NCI-H1694 (cell line): ENCODE measurements around the gene REV3L.

Experiments
- DNase-seq: peaks from one replicate; lab custom pipeline; 2025; lab: John Stamatoyannopoulos, UW

Gene REV3L

GRCh38 chr6:111423960-111424846, 58.8 kb downstream of the REV3L start:
- no peak for DNase-seq

DNA sequence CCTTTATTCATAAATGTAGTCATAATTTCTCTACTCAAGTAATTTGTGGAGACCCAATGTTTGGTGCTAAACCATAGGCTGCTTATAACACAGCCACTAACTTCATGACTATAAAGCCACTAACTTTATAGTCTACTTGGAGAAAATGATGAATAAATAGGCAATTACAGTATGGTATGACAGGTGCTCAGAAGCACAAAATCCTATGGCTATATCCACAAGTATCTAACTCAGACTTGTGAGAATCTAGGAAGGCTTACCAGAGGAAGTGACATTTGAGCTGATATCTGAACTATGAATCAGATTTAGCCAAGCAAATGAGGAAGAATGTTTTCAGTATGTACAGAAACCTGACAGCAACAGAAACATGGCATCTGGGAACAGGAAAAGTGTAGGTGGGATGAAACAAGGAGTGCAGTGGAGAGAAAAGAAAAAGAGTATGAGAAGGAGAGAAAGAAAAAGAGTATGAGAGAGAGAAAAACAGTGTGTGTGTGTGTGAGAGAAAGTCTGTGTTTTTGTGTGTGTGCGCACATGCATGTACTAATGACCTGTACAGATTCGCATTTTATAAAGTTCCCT, 59.9 kb downstream of the REV3L start:
- DNase-seq = no peak

- DNase-seq = no peak
Observed at GRCh38 chr6:111418971-111419693, 63.9 kb downstream of the REV3L start.

- DNase-seq = no peak
Observed at GRCh38 chr6:111417946-111418345, 65.1 kb downstream of the REV3L start.

DNA sequence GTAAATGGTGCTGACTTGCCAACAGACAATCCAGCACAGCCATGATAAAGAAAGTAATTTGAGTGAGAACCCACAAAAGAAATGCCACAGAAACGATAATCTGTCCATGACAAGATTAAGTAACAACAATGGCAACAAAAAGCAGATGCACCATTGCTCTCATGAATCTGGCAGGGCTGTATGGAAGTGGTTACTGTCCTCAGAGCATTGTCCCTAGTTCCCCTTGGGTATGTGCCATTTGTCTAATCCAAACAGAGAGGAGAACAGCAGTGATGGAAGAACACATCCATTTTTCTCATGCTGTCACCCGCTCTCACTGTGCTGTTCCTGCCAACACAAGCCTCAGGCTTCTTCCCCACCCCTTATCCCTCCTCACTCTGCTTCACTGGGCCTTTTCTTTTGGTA, 65.8 kb downstream of the REV3L start:
- peak; percentile 76 for DNase-seq

DNA sequence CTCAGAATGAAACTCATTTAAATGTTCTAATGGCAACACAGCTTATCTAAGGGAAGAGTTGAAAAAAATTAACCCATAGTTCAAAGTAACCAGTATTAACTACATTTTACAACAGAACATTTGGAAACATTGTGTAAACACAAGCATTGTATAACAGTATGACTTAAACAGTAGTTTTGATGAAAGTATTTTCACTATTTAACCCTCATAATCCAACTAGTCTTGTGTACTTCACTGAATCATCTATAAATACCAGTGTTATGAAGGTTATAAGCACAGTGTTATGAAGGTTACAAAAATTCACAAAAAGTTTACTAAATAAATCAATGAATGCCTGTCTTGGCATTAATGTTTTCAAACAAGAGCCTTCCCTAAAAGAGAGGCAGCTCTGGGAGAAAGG, 66.5 kb downstream of the REV3L start:
- no peak for DNase-seq

GRCh38 chr6:111414373-111414772, 68.6 kb downstream of the REV3L start:
- DNase-seq = no peak

GRCh38 chr6:111411978-111412566, 70.9 kb downstream of the REV3L start:
- DNase-seq = no peak

DNA sequence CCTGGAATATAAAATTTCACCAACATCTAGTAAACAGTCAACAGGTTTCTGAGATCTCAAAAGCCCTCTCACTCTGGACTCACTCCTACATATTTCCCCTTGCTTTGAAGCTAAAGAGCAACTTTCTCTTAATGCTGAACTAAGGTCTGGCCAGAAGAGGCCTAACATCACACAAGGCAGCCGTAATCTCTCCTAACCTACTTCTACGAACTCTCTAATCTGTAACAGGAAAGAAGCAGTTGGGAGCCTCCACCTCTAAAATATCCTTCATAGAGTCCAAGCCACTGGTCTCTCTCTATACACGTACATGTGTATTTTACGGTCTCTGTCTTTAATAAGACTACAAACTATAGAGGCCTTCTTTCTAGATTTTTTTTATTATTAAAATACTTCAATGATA, 72.0 kb downstream of the REV3L start:
- DNase-seq = no peak

DNA sequence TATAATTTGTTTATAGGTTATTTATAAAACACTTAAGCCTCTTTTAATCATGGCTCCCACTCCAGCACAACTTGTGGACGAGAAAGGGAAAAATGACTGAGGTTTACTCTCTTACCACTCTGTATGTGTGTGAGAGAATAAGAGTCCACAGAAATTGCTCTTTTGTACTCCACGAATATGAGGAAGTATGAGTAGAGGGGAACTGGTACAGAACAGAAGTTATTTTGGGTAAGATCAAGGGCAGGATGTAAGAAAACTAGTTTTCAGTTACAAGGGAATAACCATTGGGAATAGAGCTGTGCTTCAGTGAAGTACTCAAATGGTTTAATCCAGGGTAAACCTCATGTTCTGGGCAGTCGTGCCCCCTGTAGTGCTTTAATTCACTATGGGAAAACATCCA, 72.6 kb downstream of the REV3L start:
- no peak for DNase-seq

GRCh38 chr6:111409430-111409829, 73.6 kb downstream of the REV3L start:
- no peak for DNase-seq

- no peak for DNase-seq
Observed at GRCh38 chr6:111407686-111408085, 75.3 kb downstream of the REV3L start.

- DNase-seq = no peak
Observed at GRCh38 chr6:111406200-111406721, 76.8 kb downstream of the REV3L start.

DNA sequence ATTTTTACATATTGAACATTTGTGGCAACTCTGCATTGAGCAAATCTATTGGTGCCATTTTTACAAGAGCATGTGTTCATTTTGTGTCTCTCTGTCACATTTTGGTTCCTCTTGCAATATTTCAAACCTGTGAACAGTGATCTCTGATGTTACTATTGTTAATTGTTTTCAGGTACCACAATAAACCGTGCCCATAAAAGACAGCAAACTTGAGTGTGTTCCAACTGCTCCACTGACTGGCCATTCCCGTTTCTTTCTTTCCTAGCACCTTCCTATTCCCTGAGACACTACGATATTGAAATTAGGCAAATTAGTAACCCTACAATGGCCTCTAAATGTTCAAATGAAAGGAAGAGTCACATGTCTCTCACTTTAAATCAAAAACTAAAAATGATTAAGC, 79.6 kb downstream of the REV3L start:
- DNase-seq = no peak

DNA sequence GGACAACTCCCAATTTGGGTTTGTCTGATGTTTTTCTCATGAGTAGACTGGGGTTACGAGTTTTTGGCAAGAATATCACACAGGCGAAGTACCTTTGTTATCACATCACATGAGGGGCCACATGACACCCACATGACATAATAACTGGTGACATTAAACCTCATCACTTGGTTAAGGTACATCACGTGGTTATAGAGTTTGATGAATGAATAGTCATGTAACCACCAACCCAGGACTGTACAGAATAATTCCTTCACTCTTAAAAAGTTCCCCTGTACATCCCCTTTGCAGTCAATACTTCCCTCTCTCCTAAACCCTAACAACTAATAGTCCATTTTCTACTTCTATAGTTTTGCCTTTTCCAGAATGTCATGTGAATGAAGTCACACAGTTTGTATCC, 83.4 kb downstream of the REV3L start:
- DNase-seq = no peak

DNA sequence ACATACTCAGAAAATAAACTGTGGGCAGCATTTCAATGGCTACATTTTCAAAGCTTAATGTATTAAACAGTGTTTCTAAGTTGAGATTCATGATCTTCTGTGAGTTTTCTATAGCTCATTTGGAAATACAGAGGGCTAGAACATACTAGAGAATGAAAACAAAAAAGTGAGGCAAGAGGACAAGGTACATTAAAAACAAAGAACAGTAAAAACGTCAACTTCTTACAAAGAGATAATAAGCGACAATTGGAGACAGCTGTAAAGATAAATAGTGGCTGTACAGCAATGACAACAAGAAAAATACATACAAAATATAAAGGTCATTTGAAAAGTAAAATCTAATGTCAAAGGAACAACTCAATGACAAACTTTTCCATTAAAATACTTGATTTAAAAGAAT, 94.3 kb downstream of the REV3L start:
- no peak for DNase-seq

GRCh38 chr6:111382476-111383294, 100.3 kb downstream of the REV3L start:
- DNase-seq = no peak

- DNase-seq = no peak
Observed at GRCh38 chr6:111381728-111382127, 101.3 kb downstream of the REV3L start.

DNA sequence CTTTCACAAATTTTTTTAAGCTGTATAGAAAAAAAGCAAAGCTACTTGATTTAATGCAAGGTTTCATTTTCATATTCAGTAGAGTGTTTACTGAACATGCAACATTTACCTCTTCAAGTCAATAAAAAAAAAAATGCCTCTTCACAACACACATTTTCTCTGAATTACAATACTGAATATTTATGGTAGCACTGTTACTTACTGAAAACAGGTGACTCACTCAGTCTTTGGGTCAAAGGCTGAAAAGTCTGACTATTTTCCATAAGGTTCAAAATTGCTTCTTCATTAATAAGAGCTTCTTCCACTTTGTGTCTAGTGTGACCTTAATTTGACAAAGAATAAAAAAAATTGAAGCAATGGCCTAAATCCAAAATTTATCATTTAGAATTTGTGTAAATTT, 101.9 kb downstream of the REV3L start:
- DNase-seq = no peak

DNA sequence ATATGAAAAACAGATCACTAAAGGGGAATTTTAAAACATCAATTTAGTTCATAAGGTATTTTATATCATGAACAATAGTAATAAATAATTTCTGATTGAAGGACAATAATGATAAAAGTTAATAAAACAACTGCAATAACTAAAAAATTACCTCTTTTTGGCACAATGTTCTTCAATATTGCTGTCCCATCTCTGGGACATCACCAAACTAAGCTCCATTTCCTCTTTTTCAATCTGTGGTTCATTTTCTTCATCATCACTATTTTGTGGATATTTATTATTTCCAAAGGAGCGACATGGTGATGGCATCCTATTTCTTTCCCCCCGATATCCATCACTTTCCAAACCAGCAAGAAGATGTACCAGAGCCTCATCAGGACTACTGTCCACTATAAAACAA, 103.2 kb downstream of the REV3L start:
- no peak for DNase-seq

GRCh38 chr6:111379302-111379701, 103.7 kb downstream of the REV3L start:
- DNase-seq = no peak
